GM12878 (cell line): ENCODE data around the gene GARIN5B.

Source experiments
- CTCF ChIP-seq, 3 experiments: IDR thresholded peaks in 2 of 3; conservative IDR thresholded peaks in 1 of 3; 2 replicates each; pipeline ENCODE4 v1.5.1; 2011; ENCODE audit warnings: low read depth in 3 of 3, low read length in 3 of 3, mild to moderate bottlenecking in 3 of 3, control low read depth in 2 of 3, moderate library complexity in 2 of 3, inconsistent platforms in 1 of 3, mixed read lengths in 1 of 3; ENCODE audit not compliant: control insufficient read depth in 2 of 3, insufficient read depth in 1 of 3; ENCODE audit errors: extremely low read depth in 1 of 3
- CUX1 ChIP-seq: IDR thresholded peaks from 2 replicates; pipeline ENCODE4 v1.6.1; 2012; ENCODE audit warnings: improper control_type of control experiment, low read depth, low read length; ENCODE audit not compliant: insufficient replicate concordance
- EGR1 ChIP-seq, 2 experiments: IDR thresholded peaks; 1 replicate in 1 of 2; 2 replicates in 1 of 2; pipeline ENCODE4 v1.6.1; 2011 to 2012; ENCODE audit warnings: low read depth in 2 of 2, low read length in 2 of 2, borderline replicate concordance in 1 of 2, mild to moderate bottlenecking in 1 of 2, moderate library complexity in 1 of 2
- MXI1 ChIP-seq: fragments of 150-350 bp; IDR thresholded peaks from 2 replicates; pipeline ENCODE4 v1.6.1; 2011; ENCODE audit warnings: low read depth, mild to moderate bottlenecking, inconsistent platforms, low read length, improper control_type of control experiment
- NFIC ChIP-seq: IDR thresholded peaks from 2 replicates; pipeline ENCODE4 v1.6.1; 2012; ENCODE audit warnings: low read depth, mild to moderate bottlenecking, inconsistent platforms, low read length, moderate library complexity
- PKNOX1 ChIP-seq: fragments of 450-650 bp; IDR thresholded peaks from 2 replicates; pipeline ENCODE4 v1.6.1; 2016; ENCODE audit warnings: mild to moderate bottlenecking
- POLR2A ChIP-seq: IDR thresholded peaks from 2 replicates; pipeline ENCODE4 v1.6.1; 2011; ENCODE audit warnings: low read depth, mild to moderate bottlenecking, low read length
- POLR2AphosphoS5 ChIP-seq: IDR thresholded peaks from 2 replicates; pipeline ENCODE4 v1.6.1; 2011; ENCODE audit warnings: mild to moderate bottlenecking, low read length, inconsistent platforms
- RAD21 ChIP-seq: IDR thresholded peaks from 2 replicates; pipeline ENCODE4 v1.6.1; 2011; ENCODE audit warnings: mild to moderate bottlenecking, low read depth, low read length, moderate library complexity; ENCODE audit not compliant: insufficient read depth
- RFX5 ChIP-seq: IDR thresholded peaks from 2 replicates; pipeline ENCODE4 v1.6.1; 2011; ENCODE audit warnings: low read depth, low read length, improper control_type of control experiment
- SMAD5 ChIP-seq: IDR thresholded peaks from 2 replicates; pipeline ENCODE4 v1.6.1; 2016; ENCODE audit warnings: antibody characterized with exemption, low read depth
- TARDBP ChIP-seq: IDR thresholded peaks from 2 replicates; pipeline ENCODE4 v1.6.1; 2016; ENCODE audit warnings: borderline replicate concordance
- ZNF592 ChIP-seq: fragments of 450-650 bp; IDR thresholded peaks from 2 replicates; pipeline ENCODE4 v1.6.1; 2017; ENCODE audit warnings: mild to moderate bottlenecking, moderate library complexity

GRCh38 chr19:55360902-55361301, 2.2 kb downstream of the GARIN5B start:
- TF ChIP-seq POLR2AphosphoS5 (no peak), RAD21 (no peak), RFX5 (no peak), CTCF (IDR thresholded peaks at IDR 0.05 in 2 of 3, conservative IDR thresholded peaks at IDR 0.05 in 1 of 3; ENCODE audit: control insufficient read depth in 2 of 3, extremely low read depth in 1 of 3, insufficient read depth in 1 of 3, low read depth in 3 of 3, low read length in 3 of 3) (no peak), PKNOX1 (no peak), TARDBP (no peak), CUX1 (no peak), ZNF592 (no peak), POLR2A (no peak), EGR1 (IDR thresholded peaks at IDR 0.05; ENCODE audit: borderline replicate concordance in 1 of 2, low read depth in 2 of 2, low read length in 2 of 2) (no peak), MXI1 (no peak), SMAD5 (no peak), NFIC (no peak)
